PC-9 (cell line): ENCODE data around the gene FOXR1. TPM values are rescaled to one million over a fixed set of nuclear protein-coding genes. Genes with fewer than 3 reads are reported as not detected.
"Not testable (repeated sequence)": the region's sequence is repeated elsewhere in the genome, so short reads cannot be mapped to it uniquely, and the experiment has no call there.

Source experiments
- BruUV-seq: library from RNA; stranded (reverse); fragments of 400-500 nt; replicated peaks from 2 replicates; lab custom pipeline; 2021; lab: Mats Ljungman, UMichigan
- CTCF ChIA-PET: fragments of 300-600 bp; sonication (Branson Sonifier 250); formaldehyde crosslinking; loops from one replicate; lab custom pipeline; 2022; ENCODE audit warnings: antibody characterized with exemption; lab: Charles Lee
- POLR2A ChIA-PET: fragments of 300-600 bp; sonication (Branson Sonifier 250); formaldehyde crosslinking; loops from one replicate; lab custom pipeline; 2022; ENCODE audit warnings: antibody characterized with exemption; ENCODE audit not compliant: unreplicated experiment; lab: Charles Lee
- DNase-seq, 2 experiments: peaks; one replicate each; pipeline versions ENCODE4 v3.0.0 to v3.0.0-alpha.2; 2015 to 2022; ENCODE audit warnings: mixed read lengths in 1 of 2
- H2AFZ ChIP-seq: fragments of 200-600 bp; sonication (generic); 2 replicates; pipeline ENCODE4 v1.8.1; 2017; ENCODE audit warnings: antibody characterized with exemption
- H3F3A ChIP-seq: fragments of 200-600 bp; sonication (generic); 2 replicates; pipeline ENCODE4 v1.8.1; 2017; ENCODE audit warnings: antibody characterized with exemption, mild to moderate bottlenecking, low read depth; ENCODE audit not compliant: insufficient read depth
- H3K27ac ChIP-seq: fragments of 200-600 bp; sonication (generic); 2 replicates; pipeline ENCODE4 v1.6.1; 2016; ENCODE audit warnings: mixed run types
- H3K27me3 ChIP-seq: fragments of 200-600 bp; sonication (generic); 2 replicates; pipeline ENCODE4 v1.6.1; 2016; ENCODE audit warnings: low read depth, mixed run types; ENCODE audit not compliant: insufficient read depth
- H3K36me3 ChIP-seq: fragments of 200-600 bp; sonication (generic); 2 replicates; pipeline ENCODE4 v1.6.1; 2016; ENCODE audit warnings: low read depth, mixed run types
- H3K4me1 ChIP-seq: fragments of 200-600 bp; sonication (generic); replicated peaks from 2 replicates; pipeline ENCODE4 v1.6.1; 2016; ENCODE audit warnings: mixed run types; ENCODE audit not compliant: insufficient read depth
- H3K4me2 ChIP-seq: fragments of 200-600 bp; sonication (generic); 2 replicates; pipeline ENCODE4 v1.6.1; 2017; ENCODE audit warnings: mixed run types
- H3K4me3 ChIP-seq: fragments of 200-600 bp; sonication (generic); 2 replicates; pipeline ENCODE4 v1.6.1; 2016; ENCODE audit warnings: mixed run types
- H3K79me2 ChIP-seq: fragments of 200-600 bp; sonication (generic); 2 replicates; pipeline ENCODE4 v1.6.1; 2017; ENCODE audit warnings: low read depth, mixed run types
- H3K9me2 ChIP-seq: fragments of 200-600 bp; sonication (generic); 2 replicates; pipeline ENCODE4 v1.8.1; 2017; ENCODE audit warnings: mild to moderate bottlenecking; ENCODE audit not compliant: insufficient read depth
- H3K9me3 ChIP-seq: fragments of 200-600 bp; sonication (generic); 2 replicates; pipeline ENCODE4 v1.8.1; 2016; ENCODE audit warnings: low read depth; ENCODE audit not compliant: insufficient read depth
- H4K20me1 ChIP-seq: fragments of 200-600 bp; sonication (generic); 2 replicates; pipeline ENCODE4 v1.8.1; 2017; ENCODE audit not compliant: insufficient read depth
- CTCF ChIP-seq: fragments of 200-600 bp; sonication (generic); conservative IDR thresholded peaks from 2 replicates; pipeline ENCODE4 v1.6.1; 2017; ENCODE audit warnings: mixed run types, antibody characterized with exemption, mild to moderate bottlenecking, moderate library complexity
- EZH2 ChIP-seq: fragments of 200-600 bp; sonication (generic); IDR thresholded peaks from 2 replicates; pipeline ENCODE4 v1.8.0; 2017; ENCODE audit warnings: antibody characterized with exemption, low read depth
- intact Hi-C: fragments of 100-400 bp; cut with micrococcal nuclease; formaldehyde crosslinking; loops from one replicate; pipeline ENCODE4 v1.10.0; 2022; ENCODE audit not compliant: unreplicated experiment
- total RNA-seq: library from RNA; stranded (reverse); gene quantifications from 2 replicates; pipeline ENCODE4 v1.2.3, GENCODE V29; 2021

FOXR1 gene
- total RNA-seq, 1 experiment from 2014 or later = not detected

DNA sequence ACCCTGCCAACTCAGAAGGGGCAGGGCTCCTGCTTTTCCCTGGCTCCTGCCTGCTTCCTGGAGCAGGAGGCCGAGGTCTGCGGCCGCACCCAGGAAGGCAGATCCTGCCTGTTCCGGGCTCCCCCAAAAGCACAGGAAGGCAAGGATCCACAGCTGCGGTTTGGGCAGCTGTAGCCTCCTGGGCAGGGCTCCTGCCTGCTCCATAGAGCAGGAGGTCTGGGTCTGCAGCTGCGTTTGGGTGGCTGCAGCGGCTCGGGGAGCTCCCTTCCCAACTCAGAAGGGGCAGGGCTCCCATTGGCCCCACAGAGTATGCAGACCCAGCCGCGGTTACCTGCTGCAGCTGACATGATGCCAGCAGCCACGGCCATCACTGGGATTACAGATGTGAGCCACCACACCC lies 10.0 kb upstream of the FOXR1 start:
- Histone ChIP-seq H3K4me2 (no peak overlapping the region), H3K79me2 (no peaks in the 10 kb centered on the region), H3K9me3 (no peaks in the 10 kb centered on the region; the same call in 1 of the 2 replicates), H4K20me1 (no peaks in the 10 kb centered on the region), H3K27me3 (no peaks in the 10 kb centered on the region), H3K4me3 (no peak overlapping the region), H2AFZ (no peak overlapping the region), H3K27ac (no peak overlapping the region), H3F3A (no peaks in the 10 kb centered on the region), H3K36me3 (no peaks in the 10 kb centered on the region), H3K4me1 (peaks cover 5% of the 10 kb centered on the region; the same call in 1 of the 2 replicates), H3K9me2 (no peaks in the 10 kb centered on the region)
- DNase-seq = no peak
- TF ChIP-seq EZH2 = no peak
- TF ChIP-seq CTCF = no peak
- CTCF ChIA-PET = no interaction called here
- POLR2A ChIA-PET = interaction anchor here (0.6 kb wide), 1 partner anchor 309 kb away, joined by 3 read pairs; no protein-coding TSS in a partner anchor
- intact Hi-C loops = no loop called here
- no TSS peak for BruUV-seq

DNA sequence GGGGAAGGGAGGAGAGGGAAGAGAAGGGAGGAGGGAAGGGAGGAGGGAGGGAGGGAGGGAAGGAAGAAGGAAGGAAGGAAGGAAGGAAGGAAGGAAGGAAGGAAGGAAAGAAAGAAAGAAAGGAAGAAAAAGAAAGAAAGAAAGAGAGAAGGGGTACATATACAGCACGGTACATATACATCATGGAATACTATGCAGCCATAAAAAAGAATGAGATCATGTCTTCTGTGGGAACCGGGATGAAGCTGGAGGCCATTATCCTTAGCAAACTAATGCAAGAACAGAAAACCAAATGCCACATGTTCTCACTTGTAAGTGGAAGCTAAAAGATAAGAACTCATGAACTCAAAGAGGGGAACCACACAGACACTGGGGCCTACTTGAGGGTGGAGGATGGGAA lies 2.1 kb upstream of the FOXR1 start:
- H3K27ac ChIP-seq, H3K79me2 ChIP-seq, H3K4me2 ChIP-seq, H3K4me1 ChIP-seq, H3K9me3 ChIP-seq, intact Hi-C loops, DNase-seq, H3K4me3 ChIP-seq, H3K36me3 ChIP-seq, CTCF ChIA-PET, BruUV-seq, H3K27me3 ChIP-seq, POLR2A ChIA-PET, H3F3A ChIP-seq, H2AFZ ChIP-seq, H4K20me1 ChIP-seq, H3K9me2 ChIP-seq: not testable (repeated sequence)

GRCh38 chr11:118973985-118974384 lies 2.4 kb downstream of the FOXR1 start:
- Histone ChIP-seq H3K4me3 (no peak overlapping the region), H3K4me2 (no peak overlapping the region), H3K4me1 (no peaks in the 10 kb centered on the region), H3K27ac (no peak overlapping the region), H3F3A (no peaks in the 10 kb centered on the region), H4K20me1 (no peaks in the 10 kb centered on the region), H3K9me2 (no peaks in the 10 kb centered on the region), H3K79me2 (no peaks in the 10 kb centered on the region), H3K36me3 (no peaks in the 10 kb centered on the region), H2AFZ (no peak overlapping the region), H3K27me3 (no peaks in the 10 kb centered on the region), H3K9me3 (no peaks in the 10 kb centered on the region)
- no TSS peak for BruUV-seq
- TF ChIP-seq CTCF (no peak), EZH2 (no peak)
- intact Hi-C loops = no loop called here
- DNase-seq = peak in 1 of 2 experiments; percentile 50
- CTCF ChIA-PET = no interaction called here
- POLR2A ChIA-PET = interaction anchor here (0.5 kb wide), 1 partner anchor 351 kb away, joined by 3 read pairs; no protein-coding TSS in a partner anchor
